Spleen (tissue), 7 donors: ENCODE results near the gene ATP2A1.

ENCODE experiments used
- CTCF ChIP-seq, 11 experiments: fragments of 200-600 bp in 7 of 11; fragments of 450-650 bp in 4 of 11; sonication (generic) in 4 of 11; IDR thresholded peaks in 8 of 11; conservative IDR thresholded peaks in 3 of 11; 1 replicate in 7 of 11; 2 replicates in 4 of 11; pipeline versions ENCODE4 v1.4.0 to v1.8.0; 2016 to 2021; ENCODE audit warnings: antibody characterized with exemption in 11 of 11, inconsistent platforms in 4 of 11, mild to moderate bottlenecking in 1 of 11
- POLR2A ChIP-seq, 3 donors: fragments of 450-650 bp; IDR thresholded peaks; one replicate each; pipeline ENCODE4 v1.5.1; 2017; ENCODE audit warnings: antibody characterized with exemption in 3 of 3, mild to moderate bottlenecking in 1 of 3
- donor health status: DM: no; HTN: no; CAD: no; lungs with moderate emphysema.
- donor health status: DM: no; HTN: no; CAD: no.
- donor health status: DM: no; HTN: no; CAD: no.

- no peak for TF ChIP-seq CTCF (IDR thresholded peaks at IDR 0.05 in 8 of 11, conservative IDR thresholded peaks at IDR 0.05 in 3 of 11)
- no peak for TF ChIP-seq POLR2A (IDR thresholded peaks at IDR 0.05)
Observed at GRCh38 chr16:28935346-28935745, 57.1 kb downstream of the ATP2A1 start.
